HEK293 (cell line): ENCODE measurements around the gene FAM229B.

Experiments
- BCL11B ChIP-seq: fragments of 450-650 bp; formaldehyde crosslinking; IDR thresholded peaks from 2 replicates; pipeline ENCODE4 v1.5.1; 2016; ENCODE audit warnings: low read depth, missing biosample characterization, missing genetic modification characterization
- ZNF140 ChIP-seq: fragments of 450-650 bp; formaldehyde crosslinking; IDR thresholded peaks from 2 replicates; pipeline ENCODE4 v1.5.1; 2016; ENCODE audit warnings: missing biosample characterization, missing genetic modification characterization
- TF ChIP-seq, protein P1 (sequence below): fragments of 450-650 bp; formaldehyde crosslinking; IDR thresholded peaks from 2 replicates; pipeline ENCODE4 v1.5.1; 2016; ENCODE audit warnings: missing biosample characterization, missing genetic modification characterization

DNA sequence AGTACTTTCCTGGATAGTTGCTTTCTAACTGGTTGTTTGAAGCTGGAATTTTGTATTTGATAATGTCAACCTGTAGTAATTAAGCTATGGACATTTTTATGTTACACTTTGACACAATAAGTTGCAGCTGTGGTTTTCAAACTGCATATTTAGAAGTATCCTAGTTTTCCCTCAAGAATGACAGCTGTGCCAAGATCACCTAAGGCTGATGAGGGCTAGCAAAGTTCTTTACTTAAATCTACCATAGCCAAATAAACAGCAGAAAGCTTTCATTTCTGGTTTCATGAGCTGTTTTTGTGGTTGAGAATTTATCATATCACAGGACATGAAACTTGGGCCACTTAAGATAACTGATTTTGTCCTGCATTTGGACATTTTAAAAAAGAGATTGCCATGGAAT, 30.6 kb downstream of the FAM229B start:
- TF ChIP-seq ZNF140: no peak
- TF ChIP-seq BCL11B (tag by site-specific recombination): no peak
- TF ChIP-seq, protein P1, sequence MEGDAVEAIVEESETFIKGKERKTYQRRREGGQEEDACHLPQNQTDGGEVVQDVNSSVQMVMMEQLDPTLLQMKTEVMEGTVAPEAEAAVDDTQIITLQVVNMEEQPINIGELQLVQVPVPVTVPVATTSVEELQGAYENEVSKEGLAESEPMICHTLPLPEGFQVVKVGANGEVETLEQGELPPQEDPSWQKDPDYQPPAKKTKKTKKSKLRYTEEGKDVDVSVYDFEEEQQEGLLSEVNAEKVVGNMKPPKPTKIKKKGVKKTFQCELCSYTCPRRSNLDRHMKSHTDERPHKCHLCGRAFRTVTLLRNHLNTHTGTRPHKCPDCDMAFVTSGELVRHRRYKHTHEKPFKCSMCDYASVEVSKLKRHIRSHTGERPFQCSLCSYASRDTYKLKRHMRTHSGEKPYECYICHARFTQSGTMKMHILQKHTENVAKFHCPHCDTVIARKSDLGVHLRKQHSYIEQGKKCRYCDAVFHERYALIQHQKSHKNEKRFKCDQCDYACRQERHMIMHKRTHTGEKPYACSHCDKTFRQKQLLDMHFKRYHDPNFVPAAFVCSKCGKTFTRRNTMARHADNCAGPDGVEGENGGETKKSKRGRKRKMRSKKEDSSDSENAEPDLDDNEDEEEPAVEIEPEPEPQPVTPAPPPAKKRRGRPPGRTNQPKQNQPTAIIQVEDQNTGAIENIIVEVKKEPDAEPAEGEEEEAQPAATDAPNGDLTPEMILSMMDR: no peak
